GM19043 (cell line): ENCODE measurements around the gene HOXA5.

Source experiments
- ATAC-seq: cut with Tn5 transposase; IDR thresholded peaks from one replicate; pipeline ENCODE4 v1.9.1; 2021; ENCODE audit warnings: low read depth; ENCODE audit not compliant: unreplicated experiment

HOXA5 gene

DNA sequence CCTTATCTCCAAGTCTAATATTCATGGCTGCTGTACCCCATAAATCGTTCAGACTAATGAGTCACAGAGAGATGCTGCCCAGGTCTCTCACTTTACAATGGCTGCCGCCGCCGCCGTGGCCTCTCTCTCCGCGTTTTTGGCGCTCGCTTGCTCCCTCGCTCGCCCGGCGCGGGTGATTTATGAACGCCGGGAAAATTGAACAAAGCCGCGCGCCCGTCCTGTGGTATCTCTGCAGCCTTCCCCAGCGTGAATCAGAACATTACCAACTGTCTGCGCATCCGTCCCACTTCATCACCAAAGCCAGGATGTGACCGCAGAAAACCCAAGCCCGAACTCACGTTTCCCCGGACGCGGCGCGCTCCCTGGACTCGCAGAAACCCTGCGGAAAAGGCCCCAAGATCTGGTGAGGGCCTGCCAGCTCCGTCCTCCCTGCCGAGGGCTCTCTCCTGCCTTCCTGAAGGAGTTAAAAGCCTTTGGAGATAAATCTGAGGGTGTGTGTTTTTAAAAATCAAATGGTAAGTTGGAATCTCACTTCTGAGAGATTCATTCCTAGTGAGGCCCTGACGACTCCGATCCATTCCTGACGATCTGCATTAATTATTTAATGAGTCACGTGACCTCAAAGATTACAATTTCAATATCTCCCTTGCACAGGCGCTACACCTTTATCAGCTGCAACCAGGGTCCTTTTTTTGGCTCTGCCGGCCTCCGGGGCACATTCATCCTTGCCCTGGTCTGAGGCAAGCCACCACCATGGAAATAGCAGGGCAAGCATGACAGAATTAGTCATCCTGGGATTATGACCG, 19.2 kb downstream of the HOXA5 start:
- ATAC-seq: no peak

- ATAC-seq: no peak
Measured at GRCh38 chr7:27123477-27124053, 19.9 kb downstream of the HOXA5 start.

DNA sequence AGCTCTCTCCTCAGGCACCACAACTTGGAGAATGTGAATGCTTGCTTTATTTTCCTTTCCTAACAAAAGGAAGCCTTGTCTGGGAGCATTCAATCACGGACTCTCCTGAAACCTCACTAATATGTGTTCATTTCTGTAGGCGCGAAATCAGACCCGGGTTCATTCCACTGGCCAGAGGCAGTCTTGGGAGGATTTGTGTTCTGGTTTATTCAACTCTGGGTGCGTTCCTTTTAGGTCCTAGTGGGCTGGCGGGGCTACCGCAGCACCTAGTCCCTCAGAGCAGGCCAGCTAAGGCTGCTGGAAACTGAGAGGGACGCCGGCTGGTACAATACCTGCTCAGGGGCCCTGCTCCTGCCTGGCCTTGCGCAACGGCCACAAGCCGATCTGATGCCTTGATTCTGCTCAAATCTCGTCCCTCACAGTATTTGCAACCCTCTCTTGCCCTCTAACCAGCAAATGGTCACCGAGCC, 20.4 kb downstream of the HOXA5 start:
- no peak for ATAC-seq

GRCh38 chr7:27122077-27122910, 21.2 kb downstream of the HOXA5 start:
- ATAC-seq: no peak

GRCh38 chr7:27121684-27122076, 21.8 kb downstream of the HOXA5 start:
- ATAC-seq: no peak

DNA sequence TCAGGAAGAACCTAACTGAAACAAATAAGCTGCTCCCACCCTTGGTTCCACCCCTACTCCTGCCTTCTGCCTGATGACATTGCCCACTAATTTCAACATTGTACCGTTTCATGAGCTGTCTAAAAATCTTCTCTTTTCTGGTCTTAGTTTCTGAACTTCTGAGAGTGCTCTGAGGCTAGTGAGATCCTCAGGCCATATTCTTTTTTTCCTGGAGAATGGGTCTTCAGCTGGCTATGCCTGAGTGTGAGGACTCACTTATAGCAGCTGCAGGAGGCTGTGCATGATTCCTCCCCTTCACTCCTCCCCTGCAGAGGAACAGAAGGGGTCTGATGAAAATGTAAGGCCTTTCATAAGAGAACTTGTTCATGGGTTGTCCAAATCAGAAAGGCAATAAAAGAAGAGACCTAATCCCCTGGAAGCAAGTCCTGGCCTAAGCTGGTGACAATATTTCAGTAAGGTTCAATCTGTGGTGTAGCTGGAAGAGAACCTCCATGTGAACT, 24.0 kb downstream of the HOXA5 start:
- no peak for ATAC-seq

DNA sequence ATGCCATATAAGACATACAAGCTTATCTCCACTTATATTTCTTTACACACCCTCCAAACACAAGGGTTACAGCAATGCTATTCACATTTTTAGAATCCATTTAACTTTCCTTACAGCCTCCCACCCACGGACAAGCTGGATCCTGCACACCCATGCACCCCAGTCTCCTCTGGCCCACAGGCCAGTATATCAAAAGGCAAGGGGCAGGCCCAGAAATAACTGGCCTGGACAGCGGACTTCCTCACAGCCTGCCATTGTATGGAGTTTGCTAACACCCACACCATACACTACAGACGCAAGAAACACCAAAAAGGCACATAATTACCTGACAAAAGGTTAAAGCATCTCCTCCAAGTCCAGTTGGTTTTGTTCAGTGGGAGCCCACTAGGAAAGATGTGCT, 24.9 kb downstream of the HOXA5 start:
- ATAC-seq: no peak

DNA sequence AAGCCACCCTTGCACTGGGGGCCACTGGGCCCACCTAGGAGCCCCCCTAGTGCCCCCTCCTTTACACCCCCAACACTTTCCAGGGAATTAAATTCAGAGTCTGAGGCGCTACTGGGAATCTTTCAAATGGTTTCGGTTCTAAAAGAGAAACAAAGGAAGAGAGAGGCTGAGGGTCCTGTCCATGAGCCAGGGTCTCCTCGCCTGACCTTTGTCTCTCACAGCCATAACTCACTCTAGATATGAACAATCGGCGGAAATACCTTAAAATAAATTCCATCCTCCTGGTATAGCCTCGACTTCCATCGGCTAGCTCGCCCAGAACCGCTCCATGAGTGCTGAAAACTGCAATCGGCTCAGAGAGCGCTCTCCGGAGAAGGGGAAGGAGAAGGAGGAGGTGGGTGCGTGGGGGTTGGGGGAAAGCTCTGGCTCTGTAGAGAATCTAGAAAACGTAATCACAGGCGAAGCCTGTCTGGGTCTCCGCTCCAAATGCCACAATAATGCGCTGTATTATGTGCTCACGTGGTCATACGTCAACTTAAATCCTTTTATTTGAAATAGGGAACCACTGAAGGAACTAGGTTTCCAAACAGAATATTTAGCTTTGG, 25.5 kb downstream of the HOXA5 start:
- no peak for ATAC-seq

- no peak for ATAC-seq
Measured at GRCh38 chr7:27116962-27117886, 26.3 kb downstream of the HOXA5 start.

DNA sequence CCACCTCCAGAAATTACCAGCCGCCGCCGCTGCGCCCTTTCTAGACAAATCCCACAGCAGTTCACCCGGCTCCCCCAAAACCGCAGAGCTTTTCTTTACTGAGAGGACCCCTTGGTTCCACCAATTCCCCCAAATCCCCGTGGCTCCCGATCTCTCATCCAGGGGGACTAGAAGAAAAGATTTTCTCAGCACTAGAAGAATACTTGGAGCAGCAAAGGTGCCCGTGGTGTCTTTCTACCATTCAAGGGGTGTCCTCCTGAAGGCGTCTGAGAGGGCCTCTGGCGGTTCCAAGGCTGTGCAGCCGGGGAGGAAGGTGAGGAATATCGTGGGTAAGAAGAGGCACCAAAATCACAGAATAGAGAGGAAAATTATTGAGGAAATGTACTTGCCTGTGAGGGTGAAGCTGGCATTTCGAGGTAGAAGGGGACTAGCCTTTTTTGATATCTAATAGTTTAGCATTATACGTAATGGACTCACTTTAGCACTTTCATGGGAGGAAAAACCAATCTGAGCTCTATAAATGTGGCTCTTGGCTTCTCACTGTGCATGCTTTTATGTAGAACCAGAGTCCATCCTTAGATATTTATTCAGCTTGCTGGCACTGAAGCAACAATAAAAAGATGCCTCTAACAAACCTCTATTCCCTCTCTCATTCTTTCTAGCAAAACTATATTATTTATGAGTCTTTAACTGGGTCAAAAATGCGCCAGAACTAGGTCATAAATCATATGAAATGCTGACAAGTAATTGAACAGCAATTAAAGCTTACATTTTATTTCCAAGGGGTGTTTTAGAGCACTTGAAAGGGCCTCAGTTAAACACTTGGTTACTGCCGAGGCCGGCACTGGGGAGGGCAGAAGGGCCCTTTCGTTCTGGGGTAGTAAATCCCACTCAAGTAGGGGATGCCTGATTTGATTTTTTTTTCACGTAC, 27.2 kb downstream of the HOXA5 start:
- ATAC-seq: no peak

DNA sequence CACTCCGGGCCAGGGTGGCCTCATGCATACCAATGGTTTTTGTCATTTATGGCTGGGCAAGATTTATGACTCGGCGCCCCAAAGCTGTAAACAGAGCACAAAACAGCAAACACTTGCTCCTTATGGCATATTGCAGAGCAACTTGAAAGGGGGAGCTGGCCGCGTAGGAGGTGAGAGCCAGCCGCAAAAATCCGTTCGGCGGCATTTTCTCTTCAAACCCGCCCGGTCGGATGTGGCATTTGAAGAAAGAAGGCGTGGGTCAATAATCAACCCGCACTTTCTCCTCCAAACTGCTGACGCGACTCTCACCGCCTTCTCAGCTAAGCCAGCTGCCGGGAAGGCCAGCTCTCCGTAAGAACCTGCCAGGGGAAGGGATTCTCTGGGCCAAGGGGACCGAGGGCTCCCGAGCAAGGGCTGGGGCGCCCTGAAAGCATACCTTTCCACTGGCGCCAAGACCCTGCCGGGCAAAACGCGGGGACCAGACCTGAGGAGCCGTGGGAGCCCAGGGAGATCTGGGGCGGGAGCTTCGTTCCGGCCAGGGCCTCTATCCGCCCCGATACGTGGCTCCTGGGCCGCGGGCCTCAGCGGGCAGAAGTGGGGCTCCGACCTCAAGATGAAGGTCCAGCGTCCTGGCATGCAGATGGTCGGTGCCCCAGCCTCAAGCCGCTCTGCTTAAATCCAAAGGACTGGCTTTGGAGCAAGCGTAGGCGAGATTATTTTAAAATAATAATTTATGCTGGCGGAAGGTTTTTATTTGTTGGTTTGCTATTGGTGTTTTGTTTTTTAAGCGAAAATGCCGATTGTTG, 28.1 kb downstream of the HOXA5 start:
- ATAC-seq: no peak

DNA sequence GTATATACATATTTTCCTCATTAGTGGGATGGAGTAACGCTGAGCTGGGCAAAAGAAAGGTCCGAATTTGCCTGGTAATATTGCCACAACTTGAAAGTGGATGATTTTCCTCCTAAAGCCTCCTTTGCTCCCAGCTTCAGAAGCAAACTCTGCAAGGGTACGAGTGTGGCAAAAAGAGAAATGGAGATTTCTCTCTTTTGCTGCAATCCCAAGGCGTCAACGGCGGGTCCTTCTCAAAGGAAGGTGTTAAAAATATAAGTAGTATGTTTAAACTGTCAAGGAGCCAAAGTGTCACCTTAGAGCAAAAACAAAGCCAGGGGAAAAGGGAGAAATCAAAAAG, 28.6 kb downstream of the HOXA5 start:
- no peak for ATAC-seq

GRCh38 chr7:27113991-27114769, 29.3 kb downstream of the HOXA5 start:
- no peak for ATAC-seq

GRCh38 chr7:27112955-27113949, 30.2 kb downstream of the HOXA5 start:
- no peak for ATAC-seq

DNA sequence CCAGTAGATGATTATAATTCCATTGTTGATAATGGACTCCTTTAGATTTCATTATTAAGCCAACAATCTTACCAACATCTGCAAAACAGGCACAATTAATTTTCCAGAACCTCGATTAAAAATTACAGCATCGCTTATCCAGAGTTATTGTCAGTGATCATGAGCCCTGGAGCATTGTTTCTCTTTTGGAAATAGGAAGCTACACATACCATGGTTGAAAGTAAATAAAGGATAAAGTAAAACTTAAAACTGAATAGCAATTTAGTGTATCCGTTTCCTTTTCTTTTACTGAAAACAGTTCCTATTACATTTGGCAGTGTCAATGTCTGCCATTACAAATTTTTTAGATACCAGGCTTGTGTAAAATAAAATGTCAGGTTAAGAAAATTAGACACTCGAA, 31.1 kb downstream of the HOXA5 start:
- no peak for ATAC-seq

GRCh38 chr7:27111751-27112277, 31.7 kb downstream of the HOXA5 start:
- no peak for ATAC-seq
